Measurements from ENCODE around the gene TMEM225.
"Not testable (repeated sequence)": the region's sequence is repeated elsewhere in the genome, so short reads cannot be mapped to it uniquely, and the experiment has no call there.

Gene TMEM225

GRCh38 chr11:123885570-123885969 is at the start of gene TMEM225:
TMEM225 (minus strand) TSS chr11:123885670; CDS start chr11:123885425, 245 bp downstream.
- DNase-seq = no peak

- DNase-seq = no peak
Measured at GRCh38 chr11:123924027-123924426, 38.6 kb upstream of the TMEM225 start.

DNA sequence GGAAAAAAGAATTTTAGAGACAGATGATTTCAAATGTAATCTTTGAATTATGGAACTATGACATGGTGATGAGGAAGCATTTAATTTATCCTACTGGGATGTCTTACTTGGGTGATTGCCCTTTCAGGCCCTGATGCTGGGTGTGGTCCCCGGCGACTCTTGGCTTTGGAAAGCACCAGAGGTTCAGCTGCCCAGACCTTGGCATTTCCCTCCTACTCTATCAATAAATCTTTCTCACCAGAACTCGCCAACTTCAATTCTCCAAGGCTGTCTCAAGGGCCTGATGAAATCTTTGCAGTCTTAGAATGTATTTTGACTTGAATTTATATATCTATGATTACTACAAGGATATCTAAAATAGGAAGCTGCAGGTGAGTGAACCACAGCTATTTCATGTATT is 35.5 kb upstream of the TMEM225 start:
- DNase-seq = no peak

GRCh38 chr11:123905826-123906225 is 20.4 kb upstream of the TMEM225 start:
- no peak for DNase-seq

GRCh38 chr11:123904932-123905331 is 19.5 kb upstream of the TMEM225 start:
- no peak for DNase-seq

GRCh38 chr11:123903932-123904331 is 18.5 kb upstream of the TMEM225 start:
- DNase-seq = no peak

DNA sequence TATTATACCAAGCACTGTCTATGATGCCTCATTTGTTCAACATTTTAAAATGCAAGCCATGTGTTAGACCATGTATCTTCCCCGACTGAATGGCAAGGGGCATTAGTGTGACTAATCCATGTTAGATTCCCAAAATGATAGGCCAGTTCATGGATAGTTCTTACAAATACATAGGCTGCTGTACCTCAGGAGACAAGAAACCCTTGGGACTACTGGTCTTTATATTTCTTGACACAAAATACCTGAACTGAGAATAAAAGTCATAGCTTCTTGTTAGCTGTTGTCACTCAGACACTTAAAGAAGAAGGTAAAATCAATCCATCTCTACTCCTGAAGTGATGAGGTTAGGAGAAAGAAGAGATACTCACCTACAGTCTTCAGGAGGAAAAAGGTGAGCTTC is 16.4 kb upstream of the TMEM225 start, which contains the start of gene OR8D4:
Gene OR8D4, plus strand, starts transcription at position 301 of the 400 bp plus-strand sequence. CDS start 4,265 bp downstream, outside the sequence.
- DNase-seq = no peak

DNA sequence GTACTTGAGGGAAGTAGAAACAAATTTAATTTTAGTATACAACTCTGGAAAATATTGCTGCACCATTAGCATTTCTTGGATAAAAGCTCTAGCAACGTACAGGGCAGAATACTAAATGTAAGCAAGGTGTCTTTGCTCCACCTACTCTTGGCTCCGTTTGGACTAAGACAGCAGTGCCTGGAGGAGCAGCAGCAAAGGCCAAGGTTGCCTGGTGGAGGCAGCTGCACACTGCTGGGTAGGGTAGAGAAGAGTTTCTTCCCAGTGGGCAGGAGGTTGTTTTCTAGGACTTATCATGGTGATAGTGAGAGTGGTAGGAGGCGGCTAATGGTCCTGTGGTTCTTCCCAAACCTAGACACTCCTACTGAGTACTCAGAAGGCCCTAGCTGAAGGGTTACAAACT is 14.3 kb upstream of the TMEM225 start:
- DNase-seq = no peak

GRCh38 chr11:123892031-123892430 is 6.6 kb upstream of the TMEM225 start:
- DNase-seq = no peak

DNA sequence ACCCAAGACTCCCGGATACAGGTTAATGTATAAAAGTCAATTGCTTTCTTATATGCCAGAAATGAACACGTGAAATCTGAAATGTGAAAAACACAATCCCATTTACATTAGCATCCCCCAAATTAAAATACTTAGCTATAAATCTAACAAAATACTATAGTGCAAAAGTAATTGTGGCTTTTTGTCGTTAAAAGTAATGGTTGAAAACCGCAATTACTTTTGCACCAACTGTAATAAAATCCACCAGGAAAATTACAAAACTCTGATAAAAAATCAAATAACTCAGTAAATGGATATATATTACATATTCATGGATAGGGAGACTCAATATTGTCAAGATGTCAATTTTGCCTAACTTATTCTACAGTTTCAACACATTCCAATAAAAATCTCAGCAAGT is 4.6 kb downstream of the TMEM225 start:
- no peak for DNase-seq

GRCh38 chr11:123867795-123868194 is 17.7 kb downstream of the TMEM225 start:
- DNase-seq = not testable (repeated sequence)

- DNase-seq = not testable (repeated sequence)
Measured at GRCh38 chr11:123865293-123865692, 20.2 kb downstream of the TMEM225 start.

DNA sequence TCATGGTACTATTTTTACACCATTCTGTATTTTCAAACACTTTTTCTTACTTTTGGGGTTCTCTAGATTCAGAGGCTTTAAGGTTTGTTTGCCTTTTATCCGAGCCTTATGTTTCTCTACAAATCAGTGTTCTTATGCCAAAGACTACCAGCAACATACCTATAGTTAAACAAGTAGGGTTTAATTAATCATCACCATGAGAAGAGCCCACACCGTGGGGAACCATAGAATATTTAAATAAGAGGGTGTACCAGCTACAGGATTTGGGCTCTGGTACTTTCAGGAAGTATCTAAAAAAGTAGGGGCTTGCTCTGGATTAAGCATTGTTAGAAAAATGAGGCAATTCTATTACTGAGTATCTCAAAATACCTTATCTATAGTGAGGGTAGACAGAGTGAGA is 25.7 kb downstream of the TMEM225 start:
- DNase-seq = no peak

- no peak for DNase-seq
Measured at GRCh38 chr11:123856444-123856843, 29.0 kb downstream of the TMEM225 start.

DNA sequence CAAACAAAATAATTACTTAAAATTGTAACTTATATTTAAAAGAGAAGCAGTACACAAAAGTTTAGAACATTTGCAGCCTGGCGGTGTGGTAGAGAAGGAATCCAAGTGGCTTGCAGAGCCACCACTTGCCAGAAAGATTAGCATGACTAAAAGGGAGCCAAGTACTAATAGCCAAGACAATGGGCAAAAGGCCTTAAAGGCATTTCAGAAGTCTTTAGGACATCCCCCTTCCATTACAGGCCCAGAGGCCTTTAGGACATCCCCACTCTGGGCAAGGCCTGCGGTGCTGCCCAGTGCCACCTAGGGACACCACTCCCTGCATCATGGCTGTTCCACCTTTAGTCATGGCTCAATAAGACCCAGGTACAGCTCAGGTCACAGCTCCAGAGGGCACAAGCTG is 32.4 kb downstream of the TMEM225 start:
- DNase-seq = no peak

- DNase-seq = no peak
Measured at GRCh38 chr11:123852321-123852720, 33.1 kb downstream of the TMEM225 start.

DNA sequence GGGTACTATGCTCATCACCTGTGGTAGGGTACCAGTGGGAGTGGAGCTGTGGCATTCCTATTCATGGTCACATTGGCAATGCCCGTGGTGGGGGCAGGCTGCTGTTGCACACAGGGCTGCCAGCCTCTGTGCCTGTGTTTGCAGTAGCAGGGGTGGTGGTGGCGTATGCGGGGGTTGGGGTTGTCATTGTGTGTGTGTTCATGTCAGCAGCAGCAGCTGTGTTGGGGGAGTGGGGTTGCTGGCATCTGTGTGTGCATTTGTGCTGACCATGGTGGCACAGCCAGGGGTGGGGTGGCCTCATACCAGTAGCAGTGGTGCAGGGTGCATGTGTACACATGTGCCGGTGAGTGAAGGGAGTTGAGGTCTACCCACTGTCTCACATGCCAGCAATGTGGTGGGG is 34.4 kb downstream of the TMEM225 start:
- no peak for DNase-seq

DNA sequence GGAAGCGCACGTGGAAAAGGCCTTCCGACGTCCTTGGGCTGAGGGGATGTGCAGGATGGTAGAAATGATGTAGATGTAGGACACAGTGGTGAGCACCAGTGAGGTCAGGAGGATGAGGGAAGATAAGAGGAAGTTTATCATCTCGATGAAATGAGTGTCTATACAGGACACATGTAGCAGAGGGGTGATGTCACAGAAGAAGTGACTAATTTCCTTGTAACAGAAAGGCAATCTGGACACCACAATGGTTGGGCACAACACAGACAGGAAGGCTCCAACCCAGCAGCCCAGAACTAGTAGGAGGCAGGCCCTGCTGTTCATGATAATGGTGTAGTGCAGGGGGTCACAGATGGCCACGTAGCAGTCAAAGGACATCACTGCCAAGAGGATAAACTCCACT is 44.3 kb downstream of the TMEM225 start:
- no peak for DNase-seq

DNA sequence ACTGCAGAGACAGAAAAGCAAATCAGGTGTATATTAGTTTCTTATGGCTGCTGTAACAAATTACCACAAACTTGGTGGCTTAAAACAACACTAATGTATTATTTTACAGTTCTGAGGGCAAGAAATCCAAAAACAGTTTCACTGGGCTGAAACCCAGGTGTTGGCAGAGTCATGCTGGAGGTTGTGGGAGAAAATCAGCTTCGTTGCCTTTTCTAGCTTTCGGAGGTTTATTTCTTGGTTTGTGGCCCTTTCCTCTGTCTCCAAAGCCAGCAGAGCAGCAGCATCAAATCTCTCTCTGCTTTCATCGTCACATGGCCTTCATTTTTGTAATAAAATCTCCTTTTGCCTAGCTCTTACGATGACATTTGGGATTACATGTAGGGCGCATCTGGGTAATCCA is 46.3 kb downstream of the TMEM225 start:
- DNase-seq = no peak

GRCh38 chr11:123838659-123839058 is 46.8 kb downstream of the TMEM225 start:
- DNase-seq = no peak

GRCh38 chr11:123838199-123838598 is 47.3 kb downstream of the TMEM225 start:
- DNase-seq = no peak

DNA sequence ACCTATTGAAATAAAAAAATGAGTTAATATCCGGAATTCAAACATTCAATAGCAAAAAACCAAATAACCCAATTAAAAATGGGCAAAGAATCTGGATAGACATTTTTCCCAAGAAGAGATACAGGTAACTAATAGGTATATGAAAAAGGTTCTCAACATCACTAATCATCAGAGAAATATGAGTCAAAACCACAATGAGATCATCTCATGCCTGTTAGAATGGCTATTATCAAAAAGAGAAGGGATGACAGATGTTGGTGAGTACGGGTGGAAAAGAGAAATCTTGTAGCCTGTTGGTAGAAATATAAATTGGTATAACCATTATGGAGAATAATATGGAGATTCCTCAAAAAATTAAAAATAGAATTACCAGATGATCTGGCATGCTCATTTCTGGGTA is 52.4 kb downstream of the TMEM225 start:
- no peak for DNase-seq

Data from NCI-H2171 (cell line).